ENCODE measurements around the gene PNRC1.
"Not testable (repeated sequence)": the region's sequence is repeated elsewhere in the genome, so short reads cannot be mapped to it uniquely, and the experiment has no call there.

PNRC1 gene

GRCh38 chr6:89110284-89110683 is 29.7 kb downstream of the PNRC1 start:
- no peak for DNase-seq (ENCODE audit: low read depth in 2 of 2)

GRCh38 chr6:89111933-89112332 is 31.4 kb downstream of the PNRC1 start:
- DNase-seq (ENCODE audit: low read depth in 2 of 2): no peak

GRCh38 chr6:89116702-89117101 is 36.2 kb downstream of the PNRC1 start:
- no peak for DNase-seq (ENCODE audit: low read depth in 2 of 2)

- peak; percentile 8 to 30 for DNase-seq (ENCODE audit: low read depth in 2 of 2)
Measured at GRCh38 chr6:89117211-89118108, 36.9 kb downstream of the PNRC1 start, which contains the start of gene SRSF12. TSS of gene SRSF12 (minus strand) at chr6:89118071. CDS start at chr6:89117887, 184 bp downstream.

GRCh38 chr6:89118931-89119330 is 38.4 kb downstream of the PNRC1 start:
- DNase-seq (ENCODE audit: low read depth in 2 of 2): no peak

GRCh38 chr6:89120371-89120770 is 39.8 kb downstream of the PNRC1 start:
- no peak for DNase-seq (ENCODE audit: low read depth in 2 of 2)

GRCh38 chr6:89121934-89122333 is 41.4 kb downstream of the PNRC1 start:
- DNase-seq (ENCODE audit: low read depth in 2 of 2): no peak

- no peak for DNase-seq (ENCODE audit: low read depth in 2 of 2)
Measured at GRCh38 chr6:89122625-89123024, 42.1 kb downstream of the PNRC1 start.

- DNase-seq (ENCODE audit: low read depth in 2 of 2): not testable (repeated sequence)
Measured at GRCh38 chr6:89128256-89128671, 47.7 kb downstream of the PNRC1 start.

- no peak for DNase-seq (ENCODE audit: low read depth in 2 of 2)
Measured at GRCh38 chr6:89131599-89131998, 51.0 kb downstream of the PNRC1 start.

- DNase-seq (ENCODE audit: low read depth in 2 of 2): no peak
Measured at GRCh38 chr6:89132057-89132456, 51.5 kb downstream of the PNRC1 start.

- DNase-seq (ENCODE audit: low read depth in 2 of 2): no peak
Measured at GRCh38 chr6:89133981-89134380, 53.4 kb downstream of the PNRC1 start.

GRCh38 chr6:89134723-89135122 is 54.2 kb downstream of the PNRC1 start:
- DNase-seq (ENCODE audit: low read depth in 2 of 2): no peak

Data from stimulated activated CD4-positive, alpha-beta T cell treated with anti-CD3 and anti-CD28 coated beads, Interleukin-1b, Interleukin-23, amount 100 ng/mL, for 4 hours (primary cell).